Upper lobe of right lung (tissue), 1 donor: ENCODE data around the gene HMG20A. TPM values are rescaled to one million over a fixed set of nuclear protein-coding genes. Genes with fewer than 3 reads are reported as not detected.
A peak's percentile ranks its signal among the peaks of the same experiment; 100 is the strongest.

Experiments used
- ATAC-seq: fragments of 200-7000 bp; cut with Tn5 transposase; one replicate; pipeline ENCODE4 v1.9.1; 2020; ENCODE audit warnings: mild to moderate bottlenecking, moderate library complexity
- DNase-seq: peaks from one replicate; pipeline ENCODE4 v3.0.0-alpha.2; 2020
- H3K27ac ChIP-seq: fragments of 200-600 bp; one replicate; pipeline ENCODE4 v1.8.0; 2022
- H3K27me3 ChIP-seq: fragments of 200-600 bp; one replicate; pipeline ENCODE4 v1.8.0; 2022; ENCODE audit warnings: mild to moderate bottlenecking
- H3K36me3 ChIP-seq: fragments of 200-600 bp; one replicate; pipeline ENCODE4 v1.8.0; 2022
- H3K4me1 ChIP-seq: fragments of 200-600 bp; one replicate; pipeline ENCODE4 v1.8.0; 2022
- H3K4me3 ChIP-seq: fragments of 200-600 bp; one replicate; pipeline ENCODE4 v1.8.0; 2022; ENCODE audit warnings: mild to moderate bottlenecking
- H3K9me3 ChIP-seq: fragments of 200-600 bp; one replicate; pipeline ENCODE4 v1.8.0; 2022
- intact Hi-C: fragments of 100-400 bp; cut with DNase I; formaldehyde crosslinking; loops from one replicate; pipeline ENCODE4 v1.11.0; 2022
- total RNA-seq: library from RNA; stranded (reverse); fragmentation: NEBNext Ultra II Directional; extraction: Animal tissue kit (Norgen Biotek cat#: 25700); gene quantifications from one replicate; pipeline ENCODE4 v1.2.1, GENCODE V29; 2021
- TF ChIP-seq, protein P1 (sequence below): fragments of 200-600 bp; IDR thresholded peaks from one replicate; pipeline ENCODE4 v1.8.0; 2022; ENCODE audit warnings: antibody characterized with exemption
- donor health status: DM: no; HTN: yes; CAD: no; lungs with severe emphysema.

HMG20A gene
- total RNA-seq, 1 donor from 2014 or later = 41.9 TPM

DNA sequence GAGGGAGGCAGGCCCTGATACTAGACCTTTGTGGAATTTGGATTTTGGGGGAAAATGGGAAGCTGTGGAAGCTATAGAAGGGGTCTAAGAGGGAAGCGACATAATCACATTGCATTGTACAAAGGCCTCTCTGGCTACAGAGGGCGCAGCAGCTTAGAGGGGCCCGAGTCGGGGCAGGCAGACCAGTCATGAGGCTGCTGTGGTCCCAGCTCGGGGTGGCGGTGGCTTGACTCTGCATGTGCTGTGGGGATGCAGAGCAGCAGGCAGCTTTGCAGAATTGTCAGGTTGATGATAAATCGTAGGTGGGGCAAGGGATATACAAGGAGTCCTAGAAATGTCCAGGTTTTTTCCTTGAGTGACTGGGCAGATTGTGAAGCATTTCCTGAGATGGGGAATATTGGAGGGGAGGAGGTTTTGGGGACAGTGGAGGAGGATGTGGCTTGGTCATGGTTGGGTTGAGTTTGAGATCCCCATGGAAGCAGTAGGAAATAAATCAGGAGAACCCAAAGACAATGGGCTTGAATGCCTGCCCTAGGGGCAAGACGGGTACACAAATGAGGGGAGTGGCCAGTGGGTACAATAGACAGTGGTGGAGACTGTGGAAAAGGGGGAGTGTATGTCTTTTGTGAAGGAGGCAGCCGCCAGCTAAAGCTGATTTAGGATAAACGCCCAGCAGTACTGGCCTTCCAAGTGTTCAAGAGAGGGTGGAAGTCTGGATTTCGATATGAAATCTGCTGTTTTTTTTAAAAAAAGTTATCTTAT lies 94.1 kb downstream of the HMG20A start:
- intact Hi-C loops = no loop called here
- no peaks in the 10 kb centered on the region for H3K9me3 ChIP-seq
- H3K36me3 ChIP-seq = no peaks in the 10 kb centered on the region
- H3K4me3 ChIP-seq = no peak overlapping the region
- H3K27me3 ChIP-seq = no peaks in the 10 kb centered on the region
- TF ChIP-seq, protein P1, sequence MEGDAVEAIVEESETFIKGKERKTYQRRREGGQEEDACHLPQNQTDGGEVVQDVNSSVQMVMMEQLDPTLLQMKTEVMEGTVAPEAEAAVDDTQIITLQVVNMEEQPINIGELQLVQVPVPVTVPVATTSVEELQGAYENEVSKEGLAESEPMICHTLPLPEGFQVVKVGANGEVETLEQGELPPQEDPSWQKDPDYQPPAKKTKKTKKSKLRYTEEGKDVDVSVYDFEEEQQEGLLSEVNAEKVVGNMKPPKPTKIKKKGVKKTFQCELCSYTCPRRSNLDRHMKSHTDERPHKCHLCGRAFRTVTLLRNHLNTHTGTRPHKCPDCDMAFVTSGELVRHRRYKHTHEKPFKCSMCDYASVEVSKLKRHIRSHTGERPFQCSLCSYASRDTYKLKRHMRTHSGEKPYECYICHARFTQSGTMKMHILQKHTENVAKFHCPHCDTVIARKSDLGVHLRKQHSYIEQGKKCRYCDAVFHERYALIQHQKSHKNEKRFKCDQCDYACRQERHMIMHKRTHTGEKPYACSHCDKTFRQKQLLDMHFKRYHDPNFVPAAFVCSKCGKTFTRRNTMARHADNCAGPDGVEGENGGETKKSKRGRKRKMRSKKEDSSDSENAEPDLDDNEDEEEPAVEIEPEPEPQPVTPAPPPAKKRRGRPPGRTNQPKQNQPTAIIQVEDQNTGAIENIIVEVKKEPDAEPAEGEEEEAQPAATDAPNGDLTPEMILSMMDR = no peak
- no peak overlapping the region for H3K27ac ChIP-seq
- peaks cover 6% of the 10 kb centered on the region for H3K4me1 ChIP-seq
- no peak for DNase-seq
- no peak for ATAC-seq

DNA sequence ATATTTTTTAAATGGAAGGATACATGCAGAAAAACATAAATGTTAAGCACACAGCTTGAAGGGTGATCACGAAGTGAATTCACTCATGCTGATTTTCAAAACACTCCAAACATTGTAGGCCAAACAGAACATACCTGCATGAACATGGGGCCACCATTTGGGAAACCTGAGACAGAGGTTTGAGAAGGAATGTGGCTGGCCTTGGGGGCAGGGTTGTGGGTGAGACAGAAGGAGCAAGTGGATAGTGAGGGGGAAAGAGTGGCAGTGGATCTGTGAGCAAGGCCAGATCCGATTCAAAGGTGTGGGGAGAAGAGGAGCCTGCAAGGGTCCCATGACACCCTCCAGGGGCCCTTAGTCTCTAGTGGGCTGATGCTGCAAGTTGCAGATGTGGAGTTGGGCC lies 94.9 kb downstream of the HMG20A start:
- H3K27me3 ChIP-seq = no peaks in the 10 kb centered on the region
- peaks cover 6% of the 10 kb centered on the region for H3K4me1 ChIP-seq
- DNase-seq = no peak
- no peak overlapping the region for H3K27ac ChIP-seq
- no peaks in the 10 kb centered on the region for H3K36me3 ChIP-seq
- no peaks in the 10 kb centered on the region for H3K9me3 ChIP-seq
- ATAC-seq = no peak
- intact Hi-C loops = no loop called here
- H3K4me3 ChIP-seq = no peak overlapping the region
- TF ChIP-seq, protein P1 = no peak

GRCh38 chr15:77516076-77516475 lies 95.4 kb downstream of the HMG20A start:
- Histone ChIP-seq H3K4me3 (no peak overlapping the region), H3K36me3 (no peaks in the 10 kb centered on the region), H3K27ac (no peak overlapping the region), H3K27me3 (no peaks in the 10 kb centered on the region), H3K9me3 (no peaks in the 10 kb centered on the region), H3K4me1 (peaks cover 6% of the 10 kb centered on the region)
- ATAC-seq = no peak
- TF ChIP-seq, protein P1 = no peak
- intact Hi-C loops = no loop called here
- DNase-seq = no peak

GRCh38 chr15:77516786-77517185 lies 96.1 kb downstream of the HMG20A start:
- no peak overlapping the region for H3K27ac ChIP-seq
- no peaks in the 10 kb centered on the region for H3K36me3 ChIP-seq
- intact Hi-C loops = no loop called here
- TF ChIP-seq, protein P1 = no peak
- H3K4me1 ChIP-seq = peaks cover 6% of the 10 kb centered on the region
- no peaks in the 10 kb centered on the region for H3K27me3 ChIP-seq
- no peaks in the 10 kb centered on the region for H3K9me3 ChIP-seq
- DNase-seq = peak; percentile 55
- H3K4me3 ChIP-seq = no peak overlapping the region
- ATAC-seq = peak; percentile 28

GRCh38 chr15:77517579-77517978 lies 96.9 kb downstream of the HMG20A start:
- DNase-seq (no peak), ATAC-seq (no peak)
- Histone ChIP-seq H3K27me3 (no peaks in the 10 kb centered on the region), H3K36me3 (no peaks in the 10 kb centered on the region), H3K4me1 (peaks cover 6% of the 10 kb centered on the region), H3K27ac (no peak overlapping the region), H3K4me3 (no peak overlapping the region), H3K9me3 (no peaks in the 10 kb centered on the region)
- TF ChIP-seq, protein P1 = no peak
- intact Hi-C loops = no loop called here
